HG02798 (cell line): ENCODE measurements around the gene CIAPIN1.

Experiments used
- ATAC-seq: cut with Tn5 transposase; IDR thresholded peaks from one replicate; pipeline ENCODE4 v1.9.1; 2021; ENCODE audit warnings: mild to moderate bottlenecking; ENCODE audit not compliant: unreplicated experiment, poor library complexity

The CIAPIN1 gene

DNA sequence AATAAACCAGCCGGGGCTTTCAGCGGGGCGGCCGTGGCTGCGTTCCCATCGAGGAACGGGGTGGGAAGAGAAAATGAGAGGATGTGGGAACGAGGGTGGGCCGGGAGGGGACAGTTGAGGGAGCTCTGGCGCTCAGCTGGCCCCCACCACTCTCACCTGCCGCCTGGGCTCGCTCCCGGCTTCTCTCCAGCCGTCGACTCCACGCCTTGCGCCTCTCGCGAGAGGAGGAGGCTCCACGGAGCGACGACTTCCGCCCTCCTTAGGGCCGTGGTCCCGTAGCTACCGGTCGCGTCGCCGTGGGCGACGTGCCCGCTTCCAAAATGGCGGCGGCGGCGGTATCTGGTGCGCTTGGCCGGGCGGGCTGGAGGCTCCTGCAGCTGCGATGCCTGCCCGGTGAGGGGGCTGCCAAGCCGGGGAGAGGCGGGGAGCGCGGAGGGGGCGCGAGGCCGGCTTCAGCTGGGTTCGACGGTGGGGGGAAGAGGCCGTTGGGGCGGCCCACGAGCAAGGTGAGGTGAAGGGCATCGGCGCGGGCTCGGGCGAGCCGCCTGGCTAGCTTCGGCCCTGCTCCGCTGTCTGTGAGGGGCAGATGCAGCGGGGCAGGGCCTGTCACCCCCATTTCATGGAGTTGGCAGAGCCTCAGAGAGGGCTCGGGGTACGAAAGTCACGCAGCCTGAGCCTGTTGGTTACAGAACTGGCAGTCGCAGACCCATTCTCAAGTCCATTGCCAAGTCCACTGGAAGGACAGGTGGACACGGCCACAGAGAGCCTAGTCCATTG, at the start of gene CIAPIN1, which contains the start of gene COQ9:
Gene CIAPIN1, minus strand, starts transcription at position 200 of the 777 bp plus-strand sequence. CDS start 6,457 bp downstream, outside the sequence.
Gene COQ9, plus strand, starts transcription at position 294 of the 777 bp plus-strand sequence. Its CDS starts 27 bp downstream, at position 321.
- ATAC-seq: peak; percentile 99

GRCh38 chr16:57493767-57494166, 46.6 kb upstream of the CIAPIN1 start:
- ATAC-seq: no peak

DNA sequence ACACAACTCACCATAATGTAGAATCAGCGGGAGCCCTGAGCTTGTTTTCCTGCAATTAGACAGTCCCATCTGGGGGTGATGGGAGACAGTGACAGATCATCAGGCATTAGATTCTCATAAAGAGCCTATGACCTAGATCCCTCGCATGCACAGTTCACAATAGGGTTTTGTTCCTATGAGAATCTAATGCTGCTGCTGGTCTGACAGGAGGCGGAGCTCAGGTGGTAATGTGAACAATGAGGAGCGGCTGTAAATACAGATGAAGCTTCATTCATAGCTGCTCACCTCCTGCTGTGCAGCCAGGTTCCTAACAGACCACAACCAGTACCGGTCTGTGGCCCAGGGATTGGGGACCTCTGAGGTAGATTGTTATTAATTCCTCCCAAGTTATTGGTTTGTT, 42.0 kb upstream of the CIAPIN1 start:
- ATAC-seq: no peak

- ATAC-seq: no peak
Observed at GRCh38 chr16:57486858-57487834, 40.0 kb upstream of the CIAPIN1 start.

GRCh38 chr16:57485916-57486857, 39.0 kb upstream of the CIAPIN1 start, which contains the start of gene DOK4:
DOK4 (minus strand) TSS chr16:57486493; CDS start chr16:57479507, 6,986 bp downstream.
- ATAC-seq: peak; percentile 92

DNA sequence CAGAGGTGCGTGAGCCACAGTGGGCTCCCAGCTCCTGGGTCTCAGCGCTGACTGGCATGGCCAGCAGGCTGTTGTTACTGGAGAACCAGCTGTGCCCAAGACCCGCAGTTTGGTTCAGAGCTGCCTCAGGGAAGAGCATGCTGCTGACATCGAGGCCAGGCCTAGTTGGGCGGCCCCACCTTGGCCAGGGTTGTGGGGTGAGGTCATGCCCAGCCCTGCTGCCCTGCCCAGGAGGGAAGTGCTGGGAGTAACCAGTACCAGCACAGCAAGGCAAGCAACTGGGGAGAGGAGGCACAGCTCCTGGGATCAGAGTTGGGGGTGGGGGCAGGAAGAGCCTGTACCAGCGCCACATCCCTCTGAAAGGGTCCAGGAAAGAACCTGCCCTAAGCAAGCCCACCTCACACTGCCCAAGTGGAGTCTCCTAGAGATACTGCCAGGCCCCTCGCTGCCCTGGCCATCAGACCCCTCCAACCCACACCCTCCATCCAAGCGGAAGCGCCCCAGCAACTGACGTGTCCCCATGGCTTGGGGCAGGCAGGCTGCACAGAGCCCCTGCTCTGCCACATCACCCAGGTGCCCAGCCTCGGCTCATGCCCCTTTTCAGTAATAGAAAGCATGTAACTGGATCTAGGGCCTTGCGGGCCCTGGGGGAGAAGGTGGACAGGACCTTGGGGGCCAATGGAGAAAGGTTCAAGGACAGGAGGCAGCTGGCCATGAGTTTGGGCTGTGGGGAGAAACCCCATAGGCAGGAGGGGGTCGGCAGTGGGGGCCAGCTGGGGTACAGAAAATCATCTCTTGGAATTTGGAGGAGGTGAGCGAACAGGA, 38.1 kb upstream of the CIAPIN1 start:
- no peak for ATAC-seq

- ATAC-seq: no peak
Observed at GRCh38 chr16:57484515-57485005, 37.4 kb upstream of the CIAPIN1 start.

GRCh38 chr16:57483725-57484514, 36.7 kb upstream of the CIAPIN1 start:
- ATAC-seq: no peak

GRCh38 chr16:57482845-57483545, 35.8 kb upstream of the CIAPIN1 start:
- ATAC-seq: no peak

GRCh38 chr16:57481421-57481820, 34.2 kb upstream of the CIAPIN1 start:
- no peak for ATAC-seq

DNA sequence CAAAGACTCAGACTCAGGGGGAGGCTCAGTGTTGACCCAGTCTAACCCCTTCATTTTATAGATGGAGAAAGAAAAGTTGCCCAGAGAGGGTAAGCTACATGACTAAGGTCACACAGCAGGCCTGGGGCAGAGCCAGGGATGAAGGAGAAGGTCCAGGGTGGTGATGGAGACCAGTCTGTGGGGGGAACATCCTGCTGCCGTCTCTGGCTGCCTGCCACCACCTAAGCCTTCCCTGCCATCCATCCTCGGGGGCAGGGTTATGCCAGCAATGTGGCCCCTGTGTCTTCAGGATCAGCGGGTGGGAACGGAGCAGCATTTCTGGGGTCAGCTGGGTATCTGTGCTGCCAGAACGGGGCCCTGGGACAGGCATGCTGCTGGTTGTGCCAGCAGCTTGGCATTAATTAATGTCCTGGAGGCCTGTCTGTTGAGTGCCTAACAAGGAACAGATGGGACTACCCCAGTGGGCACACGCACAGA, 33.6 kb upstream of the CIAPIN1 start:
- ATAC-seq: no peak

GRCh38 chr16:57479976-57480753, 33.0 kb upstream of the CIAPIN1 start:
- ATAC-seq: no peak

DNA sequence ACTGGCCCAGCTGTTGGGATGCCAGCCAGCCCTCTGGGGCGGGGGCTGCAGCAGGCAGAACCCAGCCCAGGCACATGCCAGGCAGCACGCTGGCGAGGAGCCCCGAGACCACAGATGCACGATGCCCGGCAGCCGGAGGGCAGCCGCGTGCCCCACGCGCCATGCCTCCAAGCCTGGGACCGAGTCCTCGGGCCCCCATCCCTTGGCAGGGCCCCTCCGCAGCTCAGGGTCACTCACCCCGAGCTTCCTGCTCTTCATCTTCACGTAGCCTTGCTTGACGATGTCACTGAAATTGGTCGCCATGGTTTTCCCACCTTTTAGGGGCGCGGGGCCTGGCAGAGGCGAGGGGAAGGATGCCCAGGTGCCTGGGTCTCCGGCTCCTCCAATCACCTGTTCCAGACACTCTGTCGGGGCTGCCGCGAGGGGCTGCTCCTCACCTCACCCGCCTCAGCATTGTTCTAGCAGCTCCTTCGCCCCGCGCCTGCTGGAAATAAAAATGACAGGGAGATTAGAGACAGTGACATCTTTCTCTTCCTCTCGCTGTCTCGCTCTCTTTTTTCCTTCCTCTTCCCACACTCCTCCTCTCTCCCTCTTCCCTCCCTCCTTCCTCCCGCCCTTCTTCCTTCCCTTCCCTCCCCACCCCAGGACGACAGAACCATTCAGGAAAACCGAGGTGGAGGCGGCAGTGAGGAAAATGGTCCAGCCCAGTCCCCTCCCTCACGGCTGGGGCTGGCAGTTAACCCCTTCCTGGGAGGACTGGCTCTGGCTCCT, 32.2 kb upstream of the CIAPIN1 start:
- ATAC-seq: no peak

DNA sequence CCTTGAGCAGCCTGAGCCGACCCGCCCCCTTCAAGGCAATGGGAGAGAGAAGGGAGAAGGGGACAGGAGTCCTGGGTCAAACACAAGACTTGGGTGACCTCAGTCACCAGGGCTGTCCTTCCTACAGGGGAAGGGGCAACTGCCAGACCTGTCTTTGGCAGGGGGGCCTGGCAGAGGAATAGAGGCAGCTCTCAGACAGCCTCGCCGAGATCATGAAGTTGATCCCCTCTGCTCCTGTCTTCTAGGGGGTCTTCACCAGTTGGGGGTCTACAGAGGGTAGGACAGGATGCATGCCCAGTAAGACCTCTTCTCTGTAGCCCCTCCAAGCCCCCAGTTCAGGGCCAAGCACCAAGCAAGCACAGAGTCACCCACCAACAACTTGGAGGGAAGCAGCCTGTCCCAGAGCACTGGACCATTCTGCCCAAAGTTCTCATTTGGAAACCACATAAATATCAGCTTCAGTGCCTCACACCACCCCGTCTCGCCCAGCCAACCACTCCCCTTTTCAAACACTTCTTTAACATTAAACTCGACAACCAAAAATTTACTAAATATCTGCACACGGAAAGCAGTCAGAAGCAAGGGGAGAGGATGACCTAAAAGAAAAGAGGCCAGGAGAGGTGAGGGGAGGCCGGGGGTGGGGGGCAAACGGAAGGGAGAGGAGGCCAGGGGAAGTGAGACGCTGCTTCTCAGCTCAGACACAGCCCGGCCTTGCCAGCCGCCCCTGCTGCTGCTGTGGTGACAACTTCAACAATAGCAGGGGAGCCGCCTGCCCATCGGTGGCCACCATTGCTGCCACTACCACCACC, 31.4 kb upstream of the CIAPIN1 start:
- ATAC-seq: no peak
